K562 (cell line): ENCODE data around the gene CCN2. TPM values are rescaled to one million over a fixed set of nuclear protein-coding genes. Genes with fewer than 3 reads are reported as not detected.

Source experiments
- ATAC-seq: fragments of 200-7000 bp; cut with Tn5 transposase; 3 replicates; pipeline ENCODE4 v1.9.1; 2020; ENCODE audit warnings: moderate library complexity
- BruUV-seq: library from RNA; stranded (reverse); fragments of 400-500 nt; replicated peaks from 2 replicates; lab custom pipeline; 2021; lab: Mats Ljungman, UMichigan
- CTCF ChIA-PET: fragments of 300-600 bp; formaldehyde crosslinking; extraction: SDS; loops from one replicate; lab custom pipeline; 2021; ENCODE audit warnings: low intra/inter-chr PET ratio; lab: Yijun Ruan, JAX
- POLR2A ChIA-PET: fragments of 300-600, 350-650 bp; sonication (Branson Sonifier 250); formaldehyde crosslinking; extraction: SDS; loops from one replicate; lab custom pipeline; 2021; ENCODE audit warnings: antibody characterized with exemption, inconsistent platforms; lab: Yijun Ruan, JAX
- DNase-seq, 4 experiments: peaks; one replicate each; pipeline versions ENCODE4 v3.0.0 to v3.0.0-alpha.2; 2011 to 2018; ENCODE audit warnings: low spot score in 3 of 4, mixed read lengths in 3 of 4; ENCODE audit errors: extremely low read depth in 1 of 4
- FAIRE-seq: peaks from 2 replicates; lab custom pipeline; 2011; peaks lifted over from hg19 to GRCh38; lab: Jason Lieb, UNC
- H2AFZ ChIP-seq: 2 replicates; pipeline ENCODE4 v1.6.0; 2011; ENCODE audit warnings: low read depth, low read length, control low read depth, inconsistent platforms
- H3K27ac ChIP-seq: fragments of 200-600 bp; 3 replicates; pipeline ENCODE4 v1.8.0; 2011; ENCODE audit warnings: low read depth, mild to moderate bottlenecking, control low read depth, inconsistent platforms, low read length, moderate library complexity, mixed read lengths; ENCODE audit errors: extremely low read depth
- H3K27me3 ChIP-seq, 2 experiments: fragments of 300-600 bp in 1 of 2; 2 replicates in 1 of 2; 3 replicates in 1 of 2; pipeline versions ENCODE4 v1.6.0 to v1.8.0; 2011; ENCODE audit warnings: inconsistent platforms in 2 of 2, low read length in 2 of 2, mild to moderate bottlenecking in 1 of 2, mixed read lengths in 1 of 2, moderate library complexity in 1 of 2; ENCODE audit not compliant: control insufficient read depth in 2 of 2, insufficient read depth in 2 of 2
- H3K36me3 ChIP-seq: fragments of 300-600 bp; 3 replicates; pipeline ENCODE4 v1.8.0; 2011; ENCODE audit warnings: mild to moderate bottlenecking, low read length, inconsistent platforms; ENCODE audit not compliant: control insufficient read depth, insufficient read depth
- H3K4me1 ChIP-seq, 2 experiments: fragments of 200-600 bp in 1 of 2; replicated peaks in 1 of 2; 2 replicates in 1 of 2; 3 replicates in 1 of 2; pipeline versions ENCODE4 v1.5.1 to v1.8.0; 2011; ENCODE audit warnings: inconsistent platforms in 2 of 2, low read length in 2 of 2, mild to moderate bottlenecking in 1 of 2, mixed read lengths in 1 of 2, moderate library complexity in 1 of 2; ENCODE audit not compliant: control insufficient read depth in 2 of 2, insufficient read depth in 2 of 2
- H3K4me2 ChIP-seq: 2 replicates; pipeline ENCODE4 v1.6.1; 2011; ENCODE audit warnings: low read length, control low read depth, inconsistent platforms, mixed read lengths; ENCODE audit not compliant: insufficient read depth
- H3K4me3 ChIP-seq: fragments of 200-600 bp; sonication (generic), shearing (Covaris generic); 2 replicates; pipeline ENCODE4 v1.5.1; 2016; ENCODE audit warnings: control low read depth, inconsistent platforms
- H3K79me2 ChIP-seq: fragments of 200-600 bp; 3 replicates; pipeline ENCODE4 v1.8.0; 2011; ENCODE audit warnings: low read length, inconsistent platforms; ENCODE audit not compliant: control insufficient read depth, insufficient read depth
- H3K9ac ChIP-seq, 2 experiments: 2 replicates each; pipeline versions ENCODE4 v1.6.0 to v1.6.1; 2011; ENCODE audit warnings: low read depth in 2 of 2, low read length in 2 of 2, control low read depth in 1 of 2, inconsistent platforms in 1 of 2, mild to moderate bottlenecking in 1 of 2, mixed read lengths in 1 of 2; ENCODE audit not compliant: insufficient read depth in 1 of 2
- H3K9me1 ChIP-seq: one replicate; pipeline ENCODE4 v1.6.0; 2011; ENCODE audit warnings: inconsistent platforms, mild to moderate bottlenecking, low read length, moderate library complexity; ENCODE audit not compliant: control insufficient read depth, insufficient read depth
- H3K9me3 ChIP-seq: replicated peaks from 2 replicates; pipeline ENCODE4 v1.5.1; 2011; ENCODE audit warnings: low read depth, low read length, inconsistent platforms; ENCODE audit not compliant: control insufficient read depth, insufficient read depth
- H4K20me1 ChIP-seq: replicated peaks from 2 replicates; pipeline ENCODE4 v1.6.1; 2011; ENCODE audit warnings: low read length, inconsistent platforms, mixed read lengths; ENCODE audit not compliant: control insufficient read depth, insufficient read depth
- BRF1 ChIP-seq: IDR thresholded peaks from 3 replicates; pipeline ENCODE4 v1.6.1; 2011; ENCODE audit warnings: borderline replicate concordance, mild to moderate bottlenecking; ENCODE audit not compliant: insufficient read length; ENCODE audit errors: extremely low read depth
- CBFB ChIP-seq: sonication (generic); formaldehyde crosslinking; IDR thresholded peaks from 2 replicates; pipeline ENCODE4 v1.4.0; 2020; ENCODE audit warnings: mild to moderate bottlenecking, missing genetic modification reagents
- MYNN ChIP-seq, 2 experiments: sonication (generic); formaldehyde crosslinking in 1 of 2; IDR thresholded peaks; 2 replicates each; pipeline versions ENCODE4 v1.5.0 to v1.6.1; 2016 to 2020; ENCODE audit warnings: antibody characterized with exemption in 1 of 2, missing genetic modification reagents in 1 of 2
- NFATC3 ChIP-seq: fragments of 450-650 bp; IDR thresholded peaks from 2 replicates; pipeline ENCODE4 v1.6.1; 2017; ENCODE audit warnings: mild to moderate bottlenecking
- RB1 ChIP-seq: fragments of 450-650 bp; IDR thresholded peaks from 2 replicates; pipeline ENCODE4 v1.6.1; 2017; ENCODE audit warnings: low read depth, mild to moderate bottlenecking
- RBM17 ChIP-seq: fragments of 200-400 bp; formaldehyde crosslinking; IDR thresholded peaks from 2 replicates; pipeline ENCODE4 v1.6.1; 2017; ENCODE audit warnings: low read depth, mild to moderate bottlenecking, low read length, borderline replicate concordance
- RFX1 ChIP-seq: fragments of 450-650 bp; IDR thresholded peaks from 2 replicates; pipeline ENCODE4 v1.6.1; 2016; ENCODE audit warnings: mild to moderate bottlenecking, moderate library complexity
- ZNF143 ChIP-seq: sonication (generic); formaldehyde crosslinking; IDR thresholded peaks from 2 replicates; pipeline ENCODE4 v1.9.0; 2022; ENCODE audit warnings: mild to moderate bottlenecking, missing genetic modification reagents
- ZNF224 ChIP-seq: sonication (generic); formaldehyde crosslinking; IDR thresholded peaks from 2 replicates; pipeline ENCODE4 v1.8.0; 2022; ENCODE audit warnings: mild to moderate bottlenecking, missing genetic modification reagents
- ZNF586 ChIP-seq: fragments of 450-650 bp; formaldehyde crosslinking; conservative IDR thresholded peaks from 2 replicates; pipeline ENCODE4 v1.4.0; 2020; ENCODE audit warnings: mild to moderate bottlenecking, moderate library complexity
- WGBS: fragments of 100-300 bp; shearing (Covaris generic); methylation state at CpG from one replicate; pipeline ENCODE4 v1.1.6; 2016; ENCODE audit warnings: low coverage, mixed read lengths; ENCODE audit not compliant: insufficient coverage; ENCODE audit errors: missing lambda C conversion rate; 5-methylcytosine and 5-hydroxymethylcytosine counted together
- in situ Hi-C: fragments of 300-500 bp; cut with MboI; formaldehyde crosslinking; loops from 4 replicates; pipeline ENCODE4 v1.15.0; 2018; ENCODE audit warnings: inconsistent platforms, mixed read lengths
- intact Hi-C: fragments of 100-400 bp; cut with micrococcal nuclease; formaldehyde crosslinking; loops from 2 replicates; pipeline ENCODE4 v1.14.2; 2022
- polyA plus RNA-seq, 8 experiments: library from polyadenylated mRNA; depleted of rRNA in 4 of 8; stranded (reverse) in 5 of 8; unstranded in 3 of 8; fragments of >200 nt; fragmentation: Nextera tagmentation in 2 of 8; fragmentation: Illumina TruSeq in 1 of 8; extraction: Ambion mirVana in 2 of 8; extraction: Trizol in 1 of 8; gene quantifications; 2 replicates each; pipeline versions ENCODE4 v1.2.1 to v1.2.3, GENCODE V29; 2011 to 2014; ENCODE audit warnings: inconsistent platforms in 1 of 8, missing spikeins in 1 of 8
- total RNA-seq, 7 experiments: library from RNA; depleted of rRNA in 6 of 7; stranded (reverse); fragments of >200 nt in 6 of 7; fragmentation: Illumina TruSeq in 2 of 7; extraction: Trizol in 2 of 7; gene quantifications; 2 replicates each; pipeline versions ENCODE4 v1.2.1 to v1.2.3, GENCODE V29; 2011 to 2021; ENCODE audit warnings: low replicate concordance in 1 of 7
- TF ChIP-seq, protein P1 (sequence below): fragments of 250-450 bp; sonication (Bioruptor Pico); IDR thresholded peaks from 2 replicates; pipeline ENCODE4 v1.4.0; 2020
- TF ChIP-seq, protein P2 (sequence below): fragments of 250-450 bp; sonication (Bioruptor Pico); IDR thresholded peaks from 2 replicates; pipeline ENCODE4 v1.8.0; 2022; ENCODE audit warnings: inconsistent platforms, mild to moderate bottlenecking, moderate library complexity, borderline replicate concordance
- TF ChIP-seq, protein P3 (sequence below): fragments of 250-450 bp; sonication (Bioruptor Pico); IDR thresholded peaks from 2 replicates; pipeline ENCODE4 v1.9.0; 2021; ENCODE audit warnings: mild to moderate bottlenecking
- TF ChIP-seq, protein P4 (sequence below): fragments of 200-800 bp; sonication (Bioruptor generic); IDR thresholded peaks from 2 replicates; pipeline ENCODE4 v1.6.1; 2016; ENCODE audit warnings: missing genetic modification characterization, missing compliant biosample characterization
- TF ChIP-seq, protein P5 (sequence below): sonication (generic); formaldehyde crosslinking; IDR thresholded peaks from 2 replicates; pipeline ENCODE4 v1.8.0; 2022; ENCODE audit warnings: mild to moderate bottlenecking, missing genetic modification reagents

CCN2 gene
- total and polyA plus RNA-seq, 9 of the 15 experiments (the other 6 are each of a cell fraction or from before 2014, with no cell fraction given): 0.40 TPM; not detected in 8

DNA sequence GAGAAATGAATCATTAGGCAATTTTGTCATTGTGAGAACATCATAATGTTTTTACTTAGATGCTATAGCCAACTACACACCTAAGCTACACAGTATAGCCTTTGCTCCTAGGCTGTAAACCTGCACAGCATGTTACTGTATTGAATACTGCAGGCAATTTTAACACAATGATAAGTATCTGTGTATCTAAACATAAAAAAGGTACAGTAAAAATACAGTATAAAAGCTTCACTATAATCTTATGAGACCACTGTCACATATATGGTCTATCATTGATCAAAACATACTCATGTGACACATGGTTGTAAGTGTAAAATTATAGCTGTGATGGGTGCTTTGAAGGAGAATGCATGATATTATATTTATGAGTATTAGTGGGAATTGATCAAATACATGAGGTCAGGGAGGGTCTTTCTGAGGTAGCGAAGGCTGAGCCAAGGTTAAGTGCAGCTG lies 29.2 kb upstream of the CCN2 start:
- H3K4me1 ChIP-seq: no peaks in the 10 kb centered on the region; a peak in 1 of 5 replicates
- no peak for FAIRE-seq
- H3K9me3 ChIP-seq: no peaks in the 10 kb centered on the region
- H2AFZ ChIP-seq: no peak overlapping the region
- no peaks in the 10 kb centered on the region for H3K9me1 ChIP-seq
- ChIA-PET CTCF (no interaction called here), POLR2A (no interaction called here)
- H3K27me3 ChIP-seq: no peaks in the 10 kb centered on the region
- BruUV-seq: no TSS peak
- intact Hi-C loops (no loop called here), in situ Hi-C loops (no loop called here)
- no peaks in the 10 kb centered on the region for H3K36me3 ChIP-seq
- no peak for DNase-seq
- no peaks in the 10 kb centered on the region for H4K20me1 ChIP-seq
- WGBS: 0% methylated on average over 1 of the region's 1 CpG
- no peak overlapping the region for H3K4me3 ChIP-seq
- no peak overlapping the region for H3K27ac ChIP-seq
- no peak for ATAC-seq
- no peak overlapping the region for H3K4me2 ChIP-seq
- H3K79me2 ChIP-seq: no peaks in the 10 kb centered on the region
- no peak overlapping the region for H3K9ac ChIP-seq
- TF ChIP-seq ZNF143 (CRISPR knock-in tag) (no peak), BRF1 (no peak), ZNF586 (CRISPR knock-in tag) (no peak), NFATC3 (no peak), ZNF224 (CRISPR knock-in tag) (no peak), MYNN (IDR thresholded peaks at IDR 0.05) (no peak), MYNN (CRISPR knock-in tag; IDR thresholded peaks at IDR 0.05) (no peak), RBM17 (no peak), RB1 (no peak), RFX1 (no peak), CBFB (CRISPR knock-in tag) (no peak)
- TF ChIP-seq, protein P1, sequence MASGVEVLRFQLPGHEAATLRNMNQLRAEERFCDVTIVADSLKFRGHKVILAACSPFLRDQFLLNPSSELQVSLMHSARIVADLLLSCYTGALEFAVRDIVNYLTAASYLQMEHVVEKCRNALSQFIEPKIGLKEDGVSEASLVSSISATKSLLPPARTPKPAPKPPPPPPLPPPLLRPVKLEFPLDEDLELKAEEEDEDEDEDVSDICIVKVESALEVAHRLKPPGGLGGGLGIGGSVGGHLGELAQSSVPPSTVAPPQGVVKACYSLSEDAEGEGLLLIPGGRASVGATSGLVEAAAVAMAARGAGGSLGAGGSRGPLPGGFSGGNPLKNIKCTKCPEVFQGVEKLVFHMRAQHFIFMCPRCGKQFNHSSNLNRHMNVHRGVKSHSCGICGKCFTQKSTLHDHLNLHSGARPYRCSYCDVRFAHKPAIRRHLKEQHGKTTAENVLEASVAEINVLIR (CRISPR knock-in tag): no peak
- TF ChIP-seq, protein P2, sequence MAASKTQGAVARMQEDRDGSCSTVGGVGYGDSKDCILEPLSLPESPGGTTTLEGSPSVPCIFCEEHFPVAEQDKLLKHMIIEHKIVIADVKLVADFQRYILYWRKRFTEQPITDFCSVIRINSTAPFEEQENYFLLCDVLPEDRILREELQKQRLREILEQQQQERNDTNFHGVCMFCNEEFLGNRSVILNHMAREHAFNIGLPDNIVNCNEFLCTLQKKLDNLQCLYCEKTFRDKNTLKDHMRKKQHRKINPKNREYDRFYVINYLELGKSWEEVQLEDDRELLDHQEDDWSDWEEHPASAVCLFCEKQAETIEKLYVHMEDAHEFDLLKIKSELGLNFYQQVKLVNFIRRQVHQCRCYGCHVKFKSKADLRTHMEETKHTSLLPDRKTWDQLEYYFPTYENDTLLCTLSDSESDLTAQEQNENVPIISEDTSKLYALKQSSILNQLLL (CRISPR knock-in tag): no peak
- TF ChIP-seq, protein P3, sequence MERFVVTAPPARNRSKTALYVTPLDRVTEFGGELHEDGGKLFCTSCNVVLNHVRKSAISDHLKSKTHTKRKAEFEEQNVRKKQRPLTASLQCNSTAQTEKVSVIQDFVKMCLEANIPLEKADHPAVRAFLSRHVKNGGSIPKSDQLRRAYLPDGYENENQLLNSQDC (CRISPR knock-in tag): no peak
- TF ChIP-seq, protein P4, sequence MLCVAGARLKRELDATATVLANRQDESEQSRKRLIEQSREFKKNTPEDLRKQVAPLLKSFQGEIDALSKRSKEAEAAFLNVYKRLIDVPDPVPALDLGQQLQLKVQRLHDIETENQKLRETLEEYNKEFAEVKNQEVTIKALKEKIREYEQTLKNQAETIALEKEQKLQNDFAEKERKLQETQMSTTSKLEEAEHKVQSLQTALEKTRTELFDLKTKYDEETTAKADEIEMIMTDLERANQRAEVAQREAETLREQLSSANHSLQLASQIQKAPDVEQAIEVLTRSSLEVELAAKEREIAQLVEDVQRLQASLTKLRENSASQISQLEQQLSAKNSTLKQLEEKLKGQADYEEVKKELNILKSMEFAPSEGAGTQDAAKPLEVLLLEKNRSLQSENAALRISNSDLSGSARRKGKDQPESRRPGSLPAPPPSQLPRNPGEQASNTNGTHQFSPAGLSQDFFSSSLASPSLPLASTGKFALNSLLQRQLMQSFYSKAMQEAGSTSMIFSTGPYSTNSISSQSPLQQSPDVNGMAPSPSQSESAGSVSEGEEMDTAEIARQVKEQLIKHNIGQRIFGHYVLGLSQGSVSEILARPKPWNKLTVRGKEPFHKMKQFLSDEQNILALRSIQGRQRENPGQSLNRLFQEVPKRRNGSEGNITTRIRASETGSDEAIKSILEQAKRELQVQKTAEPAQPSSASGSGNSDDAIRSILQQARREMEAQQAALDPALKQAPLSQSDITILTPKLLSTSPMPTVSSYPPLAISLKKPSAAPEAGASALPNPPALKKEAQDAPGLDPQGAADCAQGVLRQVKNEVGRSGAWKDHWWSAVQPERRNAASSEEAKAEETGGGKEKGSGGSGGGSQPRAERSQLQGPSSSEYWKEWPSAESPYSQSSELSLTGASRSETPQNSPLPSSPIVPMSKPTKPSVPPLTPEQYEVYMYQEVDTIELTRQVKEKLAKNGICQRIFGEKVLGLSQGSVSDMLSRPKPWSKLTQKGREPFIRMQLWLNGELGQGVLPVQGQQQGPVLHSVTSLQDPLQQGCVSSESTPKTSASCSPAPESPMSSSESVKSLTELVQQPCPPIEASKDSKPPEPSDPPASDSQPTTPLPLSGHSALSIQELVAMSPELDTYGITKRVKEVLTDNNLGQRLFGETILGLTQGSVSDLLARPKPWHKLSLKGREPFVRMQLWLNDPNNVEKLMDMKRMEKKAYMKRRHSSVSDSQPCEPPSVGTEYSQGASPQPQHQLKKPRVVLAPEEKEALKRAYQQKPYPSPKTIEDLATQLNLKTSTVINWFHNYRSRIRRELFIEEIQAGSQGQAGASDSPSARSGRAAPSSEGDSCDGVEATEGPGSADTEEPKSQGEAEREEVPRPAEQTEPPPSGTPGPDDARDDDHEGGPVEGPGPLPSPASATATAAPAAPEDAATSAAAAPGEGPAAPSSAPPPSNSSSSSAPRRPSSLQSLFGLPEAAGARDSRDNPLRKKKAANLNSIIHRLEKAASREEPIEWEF (CRISPR knock-in tag): no peak
- TF ChIP-seq, protein P5, sequence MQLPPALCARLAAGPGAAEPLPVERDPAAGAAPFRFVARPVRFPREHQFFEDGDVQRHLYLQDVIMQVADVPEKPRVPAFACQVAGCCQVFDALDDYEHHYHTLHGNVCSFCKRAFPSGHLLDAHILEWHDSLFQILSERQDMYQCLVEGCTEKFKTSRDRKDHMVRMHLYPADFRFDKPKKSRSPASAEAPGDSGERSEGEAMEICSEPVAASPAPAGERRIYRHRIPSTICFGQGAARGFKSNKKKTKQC (CRISPR knock-in tag): no peak
